ENCODE results near the gene CTNNBL1. TPM values are rescaled to one million over a fixed set of nuclear protein-coding genes. Genes with fewer than 3 reads are reported as not detected.
"Not testable (repeated sequence)": the region's sequence is repeated elsewhere in the genome, so short reads cannot be mapped to it uniquely, and the experiment has no call there.

CTNNBL1 gene
- total RNA-seq, 1 donor from 2014 or later, result 32.8 TPM

DNA sequence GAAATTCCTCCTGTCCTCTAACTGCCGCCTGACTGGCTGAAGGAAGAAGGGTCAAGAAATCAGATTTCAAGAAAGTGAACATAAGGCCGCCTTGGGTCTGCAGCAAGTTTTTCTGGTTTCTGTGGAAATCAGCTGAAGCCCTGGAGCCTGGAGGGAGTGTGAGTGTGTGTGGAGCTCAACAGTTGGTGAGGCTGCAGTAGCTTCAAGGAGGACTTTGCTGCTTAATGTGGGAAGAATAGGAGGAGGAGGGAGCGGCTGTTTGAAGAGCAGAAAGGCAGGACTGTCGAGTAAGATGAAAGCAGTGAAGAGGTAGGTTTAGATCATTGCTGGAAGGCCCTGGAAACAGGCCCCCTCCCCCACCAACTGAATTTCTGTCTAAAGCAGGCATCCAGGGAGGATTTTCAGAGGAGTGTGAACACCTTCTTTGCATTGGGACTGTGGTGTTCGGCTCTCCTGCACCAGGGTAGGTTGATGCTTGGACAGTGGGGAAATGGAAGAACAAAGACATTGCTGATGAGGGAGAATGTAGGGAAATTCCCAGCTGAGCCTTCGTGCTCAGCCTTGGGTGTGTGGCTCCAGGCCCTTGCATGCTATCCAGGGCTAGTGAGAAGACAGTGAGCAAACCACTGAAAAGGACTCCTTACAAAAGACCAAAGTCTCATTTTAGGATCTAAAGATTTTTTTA lies 129.6 kb downstream of the CTNNBL1 start:
- peak; percentile 20 for DNase-seq

- DNase-seq, result no peak
Observed at GRCh38 chr20:37827605-37828004, 133.8 kb downstream of the CTNNBL1 start.

DNA sequence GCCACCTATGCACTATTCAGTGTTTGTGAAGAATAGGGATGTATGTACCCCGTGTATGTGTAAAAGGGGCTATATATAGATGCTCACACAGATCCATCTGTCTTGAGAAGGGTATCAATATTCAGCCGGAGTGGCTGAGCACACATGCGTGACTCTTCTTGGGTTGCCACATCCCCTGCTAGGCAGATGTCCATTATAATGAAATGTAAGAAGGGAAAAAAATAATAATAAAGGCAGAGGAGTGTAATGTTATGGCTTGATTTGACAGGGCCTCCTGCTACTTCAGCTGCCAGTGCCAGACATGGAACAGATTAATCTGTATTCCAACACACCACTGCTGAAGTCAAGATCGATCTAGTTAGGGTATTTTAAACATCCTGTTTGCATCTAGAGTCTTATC lies 134.9 kb downstream of the CTNNBL1 start:
- no peak for DNase-seq

GRCh38 chr20:37829128-37829527 lies 135.3 kb downstream of the CTNNBL1 start:
- DNase-seq, result no peak

DNA sequence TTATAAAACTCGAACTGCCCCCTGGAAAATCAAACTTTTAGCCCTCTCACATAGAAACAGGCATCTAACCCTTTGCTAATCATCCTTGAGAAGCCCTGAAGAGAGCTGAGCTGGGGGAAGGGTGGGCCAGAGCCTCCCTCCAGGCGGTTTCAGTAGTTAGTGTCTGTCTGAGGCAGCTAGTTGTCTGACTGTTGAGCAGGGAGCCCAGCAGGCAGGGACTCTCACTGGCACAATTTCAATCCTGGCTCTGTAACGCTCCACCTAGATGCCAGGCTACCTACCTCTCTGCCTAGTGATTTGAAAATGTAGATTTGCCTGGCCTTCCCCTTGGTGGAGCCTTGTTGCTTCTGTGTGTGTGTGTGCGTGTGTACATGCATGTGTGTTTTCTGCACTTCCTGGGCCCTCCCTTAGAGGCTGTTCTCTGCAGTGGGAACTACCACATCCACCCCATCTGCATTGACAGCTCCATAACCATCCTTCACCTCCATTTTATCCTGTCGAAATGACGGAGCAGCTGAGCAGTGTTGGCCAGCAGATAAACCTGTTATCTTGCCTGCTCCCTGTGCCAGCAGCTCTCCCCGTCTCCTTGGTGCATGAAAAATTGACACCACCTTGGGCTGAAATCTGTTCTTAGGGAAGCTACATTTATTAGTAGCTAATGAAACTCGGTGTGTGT lies 139.5 kb downstream of the CTNNBL1 start:
- DNase-seq, result no peak

DNA sequence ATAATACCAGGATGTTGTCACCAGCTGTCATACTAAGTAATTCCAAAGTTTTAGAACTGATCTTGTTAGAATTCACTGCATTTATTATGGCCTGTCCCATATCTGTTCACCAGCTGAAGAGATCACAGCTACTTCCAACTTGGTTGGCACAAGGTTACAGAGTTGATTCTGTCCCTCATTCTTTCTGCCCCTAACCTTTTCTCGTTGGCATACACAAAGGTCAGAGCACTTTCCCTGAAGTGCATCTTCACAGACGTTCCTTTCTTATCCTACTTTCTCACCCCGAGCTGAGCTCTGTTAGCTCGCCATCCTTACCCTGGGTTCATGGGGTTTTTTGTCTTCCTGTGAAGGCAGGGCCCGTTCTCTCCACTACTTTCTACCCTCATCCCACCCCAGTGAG lies 143.1 kb downstream of the CTNNBL1 start:
- no peak for DNase-seq

DNA sequence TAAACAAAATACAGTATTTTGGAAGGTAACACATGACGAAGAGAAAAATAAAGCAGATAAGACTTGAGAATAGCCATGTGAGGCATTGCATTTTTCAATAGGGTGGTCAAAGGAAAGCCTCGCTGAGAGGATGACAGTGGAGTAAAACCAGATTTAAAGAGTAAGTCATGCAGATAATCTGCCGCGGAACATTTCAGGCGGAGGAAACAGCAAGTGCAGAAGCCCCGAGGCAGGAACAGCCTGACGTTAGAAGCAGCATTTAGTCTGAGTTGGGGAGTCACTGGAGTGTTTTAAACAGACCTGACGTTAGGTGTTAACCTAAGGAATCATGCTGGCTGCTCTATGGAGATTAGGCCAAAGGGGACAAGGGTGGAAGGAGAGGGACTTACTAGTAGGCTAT lies 144.1 kb downstream of the CTNNBL1 start:
- no peak for DNase-seq

- no peak for DNase-seq
Observed at GRCh38 chr20:37838769-37839431, 145.1 kb downstream of the CTNNBL1 start.

DNA sequence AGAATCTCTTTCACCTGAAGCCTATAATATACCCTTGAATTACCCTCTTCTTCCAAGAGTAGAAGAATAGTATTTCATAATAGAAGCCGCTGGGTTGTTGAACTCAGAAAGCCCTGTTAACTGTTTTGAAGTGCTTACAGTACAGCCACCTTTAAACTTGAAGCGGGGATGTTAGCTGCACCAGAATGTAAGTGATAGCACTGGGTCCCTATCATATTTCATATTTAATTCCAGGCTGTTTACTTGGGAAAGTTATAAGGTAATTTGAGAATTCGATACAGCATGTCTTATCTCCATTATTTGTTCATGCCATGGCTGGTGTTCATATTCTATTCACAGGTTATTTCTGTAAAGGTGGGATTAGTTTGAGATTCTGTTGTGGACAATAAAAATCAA lies 145.6 kb downstream of the CTNNBL1 start:
- DNase-seq, result no peak

- no peak for DNase-seq
Observed at GRCh38 chr20:37839955-37840354, 146.1 kb downstream of the CTNNBL1 start.

- DNase-seq, result no peak
Observed at GRCh38 chr20:37841389-37841788, 147.6 kb downstream of the CTNNBL1 start.

DNA sequence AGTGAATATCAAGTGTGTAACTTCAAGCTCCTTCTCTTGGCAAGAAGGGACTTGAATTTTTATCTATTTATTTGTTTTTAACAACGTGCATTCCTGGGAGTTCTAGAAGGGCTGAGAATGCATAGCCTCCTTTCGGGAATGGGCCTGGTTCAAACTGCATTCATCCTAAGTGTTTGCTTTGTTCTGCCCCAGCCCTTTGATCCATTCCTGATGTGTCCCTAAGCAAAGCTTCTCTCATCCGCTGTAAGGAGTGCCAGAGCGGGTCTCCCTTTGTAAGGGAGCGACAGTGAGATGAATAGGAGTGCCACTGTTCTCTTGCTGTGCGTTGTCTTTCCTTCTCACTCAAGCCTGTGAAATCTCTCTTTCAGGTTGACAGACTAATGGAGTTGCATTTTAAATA lies 148.1 kb downstream of the CTNNBL1 start:
- no peak for DNase-seq

DNA sequence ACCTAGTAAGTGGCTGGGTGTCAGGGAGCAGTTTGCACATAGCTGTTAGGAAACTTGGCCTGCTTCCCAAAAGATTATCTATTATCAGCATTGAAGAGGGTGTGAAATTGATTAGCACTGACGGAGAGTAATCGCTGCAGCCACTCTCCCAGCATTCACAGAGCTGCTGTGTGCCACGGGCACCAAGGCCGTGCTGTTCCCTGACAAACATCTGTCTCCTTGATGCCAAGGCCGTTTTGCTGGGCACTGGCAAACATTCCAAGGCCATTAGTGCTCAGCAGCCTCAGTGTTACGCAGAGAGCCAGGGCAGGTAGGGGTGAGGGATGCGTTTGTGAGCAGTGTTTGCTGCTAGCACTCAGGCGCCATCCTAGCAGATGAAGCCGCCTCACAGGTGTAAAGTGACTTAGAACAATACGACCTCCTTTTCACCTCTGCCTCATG lies 151.4 kb downstream of the CTNNBL1 start:
- no peak for DNase-seq

GRCh38 chr20:37845878-37846277 lies 152.0 kb downstream of the CTNNBL1 start:
- no peak for DNase-seq

DNA sequence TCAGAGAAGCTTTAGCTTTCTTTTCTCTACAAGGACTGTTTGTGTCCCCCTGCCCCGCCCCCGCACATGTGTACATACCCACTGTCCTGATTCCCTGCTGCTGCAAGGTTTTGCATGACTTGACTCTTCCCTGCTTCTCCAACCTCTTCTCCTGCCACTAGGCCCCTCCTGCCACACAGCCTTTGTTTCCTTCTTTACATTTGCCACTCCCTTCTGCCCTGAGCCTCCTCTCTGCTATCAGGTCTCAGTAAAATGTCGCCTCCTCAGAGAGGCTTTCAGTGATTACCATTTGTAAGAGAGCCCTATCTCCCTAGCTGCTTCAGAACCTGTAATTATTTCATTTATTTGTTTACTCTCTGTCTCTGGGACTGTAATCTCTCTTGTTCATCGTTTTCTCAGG lies 152.7 kb downstream of the CTNNBL1 start:
- no peak for DNase-seq

DNA sequence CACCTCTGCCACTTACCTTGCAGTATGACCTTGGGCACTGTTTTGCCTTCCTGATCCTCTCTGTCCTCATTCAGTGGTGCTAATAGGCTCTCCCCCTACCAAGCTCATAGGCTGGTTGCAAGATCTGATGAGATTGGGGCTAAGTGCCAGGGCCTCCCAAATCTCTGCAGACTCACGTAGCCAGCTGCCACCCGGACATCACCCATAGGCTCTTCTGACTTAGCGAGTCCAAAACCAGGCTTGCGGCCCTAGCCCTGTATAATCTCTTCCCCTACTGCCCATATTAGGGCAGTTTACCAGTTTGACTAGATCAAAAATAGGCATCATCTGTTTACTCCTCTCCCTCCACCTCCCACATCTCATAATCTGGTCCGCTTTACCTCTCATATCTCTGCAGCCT lies 154.9 kb downstream of the CTNNBL1 start:
- no peak for DNase-seq

DNA sequence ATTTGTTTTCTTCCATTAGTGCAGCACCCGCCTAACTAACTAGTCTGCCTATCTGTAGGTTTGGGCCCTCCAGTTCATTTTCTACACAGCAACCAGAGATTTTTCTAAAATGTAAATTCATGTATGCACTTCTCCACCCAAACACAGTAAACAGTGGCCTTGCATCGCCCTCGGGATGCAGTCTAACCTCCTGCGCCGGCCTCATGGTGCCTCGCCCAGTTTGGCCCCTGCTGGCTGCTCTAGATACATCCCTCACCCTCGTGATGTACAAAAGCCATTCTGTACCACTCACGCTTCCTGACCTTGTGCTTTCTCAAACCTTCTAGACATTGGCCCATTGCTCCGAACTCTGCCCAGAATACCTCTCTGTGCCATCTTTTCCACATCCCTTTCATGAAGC lies 155.3 kb downstream of the CTNNBL1 start:
- no peak for DNase-seq

DNA sequence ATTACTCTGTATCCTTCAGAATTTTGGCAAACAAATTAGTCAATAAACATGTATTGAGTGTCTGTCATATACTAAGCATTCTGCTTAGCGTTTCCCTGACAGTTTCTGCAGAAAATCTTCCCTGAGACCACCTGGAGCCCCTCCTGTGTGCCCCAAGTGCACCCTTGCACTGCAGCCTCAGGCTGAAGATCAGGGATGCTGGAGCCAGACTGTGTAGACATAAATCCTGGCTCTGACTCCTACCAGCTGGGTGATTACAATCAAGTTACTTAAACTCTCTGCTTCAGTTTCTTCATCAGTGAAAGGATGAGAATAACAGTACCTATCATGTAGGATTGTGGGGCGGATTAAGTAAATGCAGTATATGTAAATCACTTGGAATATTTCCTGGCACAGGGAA lies 155.7 kb downstream of the CTNNBL1 start:
- DNase-seq, result no peak

- no peak for DNase-seq
Observed at GRCh38 chr20:37850036-37850592, 156.3 kb downstream of the CTNNBL1 start.

- DNase-seq, result no peak
Observed at GRCh38 chr20:37850724-37851355, 157.0 kb downstream of the CTNNBL1 start.

DNA sequence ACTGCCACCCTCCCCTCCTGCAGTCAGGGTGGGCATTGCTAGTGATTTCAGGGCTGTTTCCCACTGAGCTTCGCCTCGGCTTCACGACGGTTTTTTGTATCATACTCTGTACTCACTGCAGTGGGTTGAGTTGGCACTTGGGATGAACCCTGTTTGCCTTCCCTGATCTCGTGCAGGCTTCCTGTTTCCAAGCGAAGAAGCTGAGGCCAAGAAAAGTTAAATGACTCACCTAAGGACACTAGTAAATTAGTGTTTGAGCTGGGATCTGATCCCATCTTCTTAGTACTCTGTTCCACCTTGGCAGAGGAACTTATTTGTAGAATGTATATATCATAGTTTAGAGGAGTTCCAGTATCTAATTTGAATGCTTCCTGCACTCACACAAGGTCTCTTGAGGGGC lies 158.8 kb downstream of the CTNNBL1 start:
- DNase-seq, result peak; percentile 7

DNA sequence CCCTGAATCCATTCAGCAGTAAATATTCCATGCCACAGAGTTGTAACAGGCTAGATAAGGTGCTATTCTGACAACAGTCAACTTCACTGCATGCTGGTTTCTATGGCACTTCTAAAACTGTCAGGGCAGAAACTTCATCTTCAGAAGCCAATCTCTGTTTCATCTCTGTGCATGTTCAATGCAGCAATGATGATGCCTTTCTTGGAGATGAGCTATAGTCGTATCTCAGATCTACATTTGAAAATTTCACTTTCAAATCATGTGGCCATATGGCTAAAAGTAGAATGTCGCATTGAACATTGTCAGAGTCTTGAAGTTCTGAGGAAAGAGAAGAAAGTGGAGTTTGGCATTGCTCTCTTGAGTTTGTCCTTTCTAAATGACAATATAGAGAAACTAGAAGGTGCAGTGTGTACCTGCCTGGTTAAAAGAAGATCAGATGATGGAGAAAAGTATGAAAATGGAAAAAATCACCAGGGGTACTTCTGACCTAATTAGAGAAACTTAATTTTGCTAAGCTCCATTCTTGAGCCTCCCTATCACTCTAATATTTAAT lies 160.1 kb downstream of the CTNNBL1 start:
- DNase-seq, result no peak

DNA sequence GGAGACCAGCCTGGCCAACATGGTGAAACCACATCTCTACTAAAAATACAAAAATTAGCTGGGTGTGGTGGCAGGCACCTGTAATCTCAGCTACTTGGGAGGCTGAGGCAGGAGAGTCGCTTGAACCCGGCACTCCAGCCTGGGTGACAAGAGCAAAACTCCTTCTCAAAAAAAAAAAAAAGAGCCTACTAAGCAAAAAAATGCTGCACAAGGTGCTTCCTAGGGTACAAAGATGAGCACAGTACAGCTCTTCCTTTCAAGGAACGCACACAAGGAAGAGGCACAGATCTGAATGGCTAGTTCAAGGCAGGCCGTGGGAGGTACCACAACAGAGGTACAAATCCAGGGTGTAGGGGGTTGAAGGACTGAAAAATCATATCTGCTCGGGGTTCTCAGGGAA lies 162.2 kb downstream of the CTNNBL1 start:
- DNase-seq, result not testable (repeated sequence)

All from dermis blood vessel endothelial cell (primary cell).